HG03045 (cell line): Measurements from ENCODE around the gene FUZ.

Experiments used
- ATAC-seq: cut with Tn5 transposase; IDR thresholded peaks from one replicate; pipeline ENCODE4 v1.9.1; 2021; ENCODE audit warnings: mild to moderate bottlenecking, moderate library complexity; ENCODE audit not compliant: unreplicated experiment

The FUZ gene

GRCh38 chr19:49807904-49808675, 5.0 kb downstream of the FUZ start:
- ATAC-seq: no peak

- ATAC-seq: no peak
Measured at GRCh38 chr19:49807058-49807903, 5.8 kb downstream of the FUZ start.

- no peak for ATAC-seq
Measured at GRCh38 chr19:49806620-49806959, 6.5 kb downstream of the FUZ start.

GRCh38 chr19:49805822-49806619, 7.1 kb downstream of the FUZ start:
- ATAC-seq: no peak

GRCh38 chr19:49803529-49803856, 9.6 kb downstream of the FUZ start:
- ATAC-seq: no peak

GRCh38 chr19:49802836-49803528, 10.1 kb downstream of the FUZ start:
- no peak for ATAC-seq

GRCh38 chr19:49801966-49802661, 11.0 kb downstream of the FUZ start:
- no peak for ATAC-seq

GRCh38 chr19:49801401-49801888, 11.6 kb downstream of the FUZ start:
- no peak for ATAC-seq

GRCh38 chr19:49800771-49801170, 12.3 kb downstream of the FUZ start:
- ATAC-seq: no peak

GRCh38 chr19:49799798-49800376, 13.2 kb downstream of the FUZ start:
- no peak for ATAC-seq

- no peak for ATAC-seq
Measured at GRCh38 chr19:49799271-49799797, 13.8 kb downstream of the FUZ start.

- no peak for ATAC-seq
Measured at GRCh38 chr19:49798574-49798973, 14.5 kb downstream of the FUZ start.

GRCh38 chr19:49795615-49796014, 17.5 kb downstream of the FUZ start:
- no peak for ATAC-seq

GRCh38 chr19:49793561-49793840, 19.6 kb downstream of the FUZ start:
- no peak for ATAC-seq

GRCh38 chr19:49792829-49793560, 20.1 kb downstream of the FUZ start:
- no peak for ATAC-seq

GRCh38 chr19:49791776-49792445, 21.2 kb downstream of the FUZ start:
- ATAC-seq: no peak

GRCh38 chr19:49790866-49791265, 22.2 kb downstream of the FUZ start:
- no peak for ATAC-seq

GRCh38 chr19:49788857-49789256, 24.2 kb downstream of the FUZ start:
- ATAC-seq: no peak

- no peak for ATAC-seq
Measured at GRCh38 chr19:49787746-49788145, 25.3 kb downstream of the FUZ start.
